Smooth muscle cell (in vitro differentiated cells): Measurements from ENCODE around the gene CSH2. TPM values are rescaled to one million over a fixed set of nuclear protein-coding genes. Genes with fewer than 3 reads are reported as not detected.

Experiments used
- DNase-seq: peaks from one replicate; lab custom pipeline; 2025; ENCODE audit not compliant: unreplicated experiment; lab: John Stamatoyannopoulos, UW
- H2AFZ ChIP-seq: fragments of 200-600 bp; sonication (generic); 2 replicates; pipeline ENCODE4 v1.6.0; 2016; ENCODE audit warnings: antibody characterized with exemption, low read depth, mild to moderate bottlenecking
- H3F3A ChIP-seq: fragments of 200-600 bp; sonication (generic); 2 replicates; pipeline ENCODE4 v1.6.0; 2017; ENCODE audit warnings: antibody characterized with exemption, low read depth
- H3K27ac ChIP-seq: fragments of 200-600 bp; sonication (generic); 2 replicates; pipeline ENCODE4 v1.5.1; 2016; ENCODE audit warnings: low read depth, mild to moderate bottlenecking
- H3K27me3 ChIP-seq: fragments of 200-600 bp; sonication (generic); 2 replicates; pipeline ENCODE4 v1.6.1; 2016; ENCODE audit warnings: low read depth, mild to moderate bottlenecking
- H3K36me3 ChIP-seq: fragments of 200-600 bp; sonication (generic); 2 replicates; pipeline ENCODE4 v1.5.1; 2016; ENCODE audit warnings: low read depth
- H3K4me1 ChIP-seq: fragments of 200-600 bp; sonication (generic); 2 replicates; pipeline ENCODE4 v1.5.1; 2016; ENCODE audit warnings: low read depth
- H3K4me2 ChIP-seq: fragments of 200-600 bp; sonication (generic); 2 replicates; pipeline ENCODE4 v1.6.0; 2016; ENCODE audit warnings: mild to moderate bottlenecking
- H3K4me3 ChIP-seq: fragments of 200-600 bp; sonication (generic); 2 replicates; pipeline ENCODE4 v1.5.1; 2016; ENCODE audit warnings: mild to moderate bottlenecking
- H3K79me2 ChIP-seq: fragments of 200-600 bp; sonication (generic); 2 replicates; pipeline ENCODE4 v1.6.0; 2016; ENCODE audit warnings: low read depth, mild to moderate bottlenecking
- H3K9ac ChIP-seq: fragments of 200-600 bp; sonication (generic); 2 replicates; pipeline ENCODE4 v1.6.0; 2016; ENCODE audit warnings: low read depth
- H3K9me3 ChIP-seq: fragments of 200-600 bp; sonication (generic); replicated peaks from 2 replicates; pipeline ENCODE4 v1.5.1; 2016; ENCODE audit warnings: low read depth
- H4K20me1 ChIP-seq: fragments of 200-600 bp; sonication (generic); 2 replicates; pipeline ENCODE4 v1.6.0; 2016; ENCODE audit warnings: low read depth
- CTCF ChIP-seq: fragments of 200-600 bp; sonication (generic); IDR thresholded peaks from 2 replicates; pipeline ENCODE4 v1.5.1; 2017; ENCODE audit warnings: borderline replicate concordance, mild to moderate bottlenecking, antibody characterized with exemption; ENCODE audit not compliant: insufficient read depth, poor library complexity, severe bottlenecking
- WGBS: methylation state at CpG from one replicate; pipeline ENCODE4 v1.1.7; 2016; ENCODE audit warnings: low lambda C conversion rate; 5-methylcytosine and 5-hydroxymethylcytosine counted together
- polyA plus RNA-seq: library from polyadenylated mRNA; unstranded; fragments of >200 nt; fragmentation: Nextera tagmentation; extraction: Ambion mirVana; gene quantifications from 2 replicates; pipeline ENCODE4 v1.2.1, GENCODE V29; 2016
- total RNA-seq: library from RNA; depleted of rRNA; stranded (reverse); fragments of >200 nt; gene quantifications from 2 replicates; pipeline ENCODE4 v1.2.3, GENCODE V29; 2014

Gene CSH2
- total and polyA plus RNA-seq, 2 experiments from 2014 or later, result not detected

- H3K9ac ChIP-seq, result peak overlapping the region; percentile 95
- H4K20me1 ChIP-seq, result no peaks in the 10 kb centered on the region
- H3K4me2 ChIP-seq, result peak overlapping the region; percentile 89
- TF ChIP-seq CTCF, result peak; percentile 81
- no peaks in the 10 kb centered on the region for H3F3A ChIP-seq
- no peaks in the 10 kb centered on the region for H3K36me3 ChIP-seq
- H2AFZ ChIP-seq, result peak overlapping the region; percentile 99
- H3K4me1 ChIP-seq, result no peaks in the 10 kb centered on the region
- no peaks in the 10 kb centered on the region for H3K79me2 ChIP-seq
- H3K9me3 ChIP-seq, result no peaks in the 10 kb centered on the region
- 31% methylated on average over 74 of the region's 82 CpGs for WGBS
- no peaks in the 10 kb centered on the region for H3K27me3 ChIP-seq
- H3K27ac ChIP-seq, result no peak overlapping the region
- peak; percentile 44 for DNase-seq
- peak overlapping the region; percentile 46 for H3K4me3 ChIP-seq
These were observed 24.4 kb downstream of the CSH2 start for GRCh38 chr17:63848834-63849689.

- H3K4me2 ChIP-seq, result no peak overlapping the region
- H2AFZ ChIP-seq, result no peak overlapping the region
- no peaks in the 10 kb centered on the region for H3K27me3 ChIP-seq
- H3K9ac ChIP-seq, result no peak overlapping the region
- H3K4me3 ChIP-seq, result no peak overlapping the region
- H3K4me1 ChIP-seq, result no peaks in the 10 kb centered on the region
- H3K79me2 ChIP-seq, result no peaks in the 10 kb centered on the region
- 96% methylated on average over 3 of the region's 3 CpGs for WGBS
- no peaks in the 10 kb centered on the region for H4K20me1 ChIP-seq
- H3K9me3 ChIP-seq, result no peaks in the 10 kb centered on the region
- no peaks in the 10 kb centered on the region for H3F3A ChIP-seq
- H3K27ac ChIP-seq, result no peak overlapping the region
- no peak for TF ChIP-seq CTCF
- no peaks in the 10 kb centered on the region for H3K36me3 ChIP-seq
- DNase-seq, result no peak
These were observed 25.8 kb downstream of the CSH2 start for GRCh38 chr17:63847525-63848249.

GRCh38 chr17:63845509-63845908, 28.0 kb downstream of the CSH2 start:
- DNase-seq, result no peak
- Histone ChIP-seq H2AFZ (no peak overlapping the region), H3K27ac (no peak overlapping the region), H3K4me3 (no peak overlapping the region), H3F3A (peaks cover 8% of the 10 kb centered on the region), H3K79me2 (peaks cover 17% of the 10 kb centered on the region), H4K20me1 (peaks cover 17% of the 10 kb centered on the region), H3K36me3 (no peaks in the 10 kb centered on the region), H3K27me3 (no peaks in the 10 kb centered on the region), H3K9ac (no peak overlapping the region), H3K4me1 (peaks cover 9% of the 10 kb centered on the region), H3K9me3 (no peaks in the 10 kb centered on the region), H3K4me2 (no peak overlapping the region)
- WGBS, result 96% methylated on average over 1 of the region's 1 CpG
- TF ChIP-seq CTCF, result no peak
